ENCODE data around the gene USP2.

GRCh38 chr11:119396835-119397234 is 15.3 kb upstream of the USP2 start:
- TF ChIP-seq, protein P1, sequence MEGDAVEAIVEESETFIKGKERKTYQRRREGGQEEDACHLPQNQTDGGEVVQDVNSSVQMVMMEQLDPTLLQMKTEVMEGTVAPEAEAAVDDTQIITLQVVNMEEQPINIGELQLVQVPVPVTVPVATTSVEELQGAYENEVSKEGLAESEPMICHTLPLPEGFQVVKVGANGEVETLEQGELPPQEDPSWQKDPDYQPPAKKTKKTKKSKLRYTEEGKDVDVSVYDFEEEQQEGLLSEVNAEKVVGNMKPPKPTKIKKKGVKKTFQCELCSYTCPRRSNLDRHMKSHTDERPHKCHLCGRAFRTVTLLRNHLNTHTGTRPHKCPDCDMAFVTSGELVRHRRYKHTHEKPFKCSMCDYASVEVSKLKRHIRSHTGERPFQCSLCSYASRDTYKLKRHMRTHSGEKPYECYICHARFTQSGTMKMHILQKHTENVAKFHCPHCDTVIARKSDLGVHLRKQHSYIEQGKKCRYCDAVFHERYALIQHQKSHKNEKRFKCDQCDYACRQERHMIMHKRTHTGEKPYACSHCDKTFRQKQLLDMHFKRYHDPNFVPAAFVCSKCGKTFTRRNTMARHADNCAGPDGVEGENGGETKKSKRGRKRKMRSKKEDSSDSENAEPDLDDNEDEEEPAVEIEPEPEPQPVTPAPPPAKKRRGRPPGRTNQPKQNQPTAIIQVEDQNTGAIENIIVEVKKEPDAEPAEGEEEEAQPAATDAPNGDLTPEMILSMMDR (IDR thresholded peaks at IDR 0.05; ENCODE audit: borderline replicate concordance, extremely low read depth, low read length, poor library complexity, severe bottlenecking), result no peak
- no peak for TF ChIP-seq EZH2 (IDR thresholded peaks at IDR 0.05; ENCODE audit: borderline replicate concordance, low read depth, low read length, severe bottlenecking)
